OCI-LY1 (cell line): Measurements from ENCODE around the gene MTHFS.

Experiments used
- H2AFZ ChIP-seq: fragments of 200-600 bp; sonication (generic), shearing (Covaris generic); 2 replicates; pipeline ENCODE4 v1.6.0; 2014; ENCODE audit warnings: antibody characterized with exemption, mild to moderate bottlenecking, low read length
- H3F3A ChIP-seq: fragments of 200-600 bp; sonication (generic), shearing (Covaris generic); 2 replicates; pipeline ENCODE4 v1.6.0; 2014; ENCODE audit warnings: mild to moderate bottlenecking, antibody characterized with exemption, low read length, moderate library complexity; ENCODE audit not compliant: insufficient read depth
- H3K27ac ChIP-seq: fragments of 200-600 bp; sonication (generic); 2 replicates; pipeline ENCODE4 v1.5.1; 2014; ENCODE audit warnings: low read length, mixed run types, mild to moderate bottlenecking, low read depth; ENCODE audit not compliant: poor library complexity, severe bottlenecking
- H3K27me3 ChIP-seq: fragments of 200-600 bp; sonication (generic); 2 replicates; pipeline ENCODE4 v1.6.0; 2014; ENCODE audit warnings: antibody characterized with exemption, mild to moderate bottlenecking, low read length, moderate library complexity; ENCODE audit not compliant: insufficient read depth
- H3K36me3 ChIP-seq: fragments of 200-600 bp; sonication (generic); 2 replicates; pipeline ENCODE4 v1.6.1; 2014; ENCODE audit warnings: mild to moderate bottlenecking, antibody characterized with exemption, low read length, moderate library complexity, mixed read lengths; ENCODE audit not compliant: insufficient read depth
- H3K4me1 ChIP-seq: fragments of 200-600 bp; sonication (generic); 2 replicates; pipeline ENCODE4 v1.5.1; 2014; ENCODE audit warnings: mild to moderate bottlenecking, low read length, moderate library complexity; ENCODE audit not compliant: insufficient read depth, severe bottlenecking
- H3K4me2 ChIP-seq: fragments of 200-600 bp; sonication (generic), shearing (Covaris generic); 2 replicates; pipeline ENCODE4 v1.6.1; 2014; ENCODE audit warnings: low read length
- H3K4me3 ChIP-seq: fragments of 200-600 bp; sonication (generic); 2 replicates; pipeline ENCODE4 v1.5.1; 2014; ENCODE audit warnings: low read length, low read depth, mild to moderate bottlenecking, mixed read lengths; ENCODE audit not compliant: poor library complexity, severe bottlenecking
- H3K79me2 ChIP-seq: fragments of 200-600 bp; shearing (Covaris generic); 2 replicates; pipeline ENCODE4 v1.6.1; 2016; ENCODE audit warnings: mixed run types, low read length, mixed read lengths; ENCODE audit not compliant: insufficient read depth
- H3K9ac ChIP-seq: fragments of 200-600 bp; sonication (generic), shearing (Covaris generic); 2 replicates; pipeline ENCODE4 v1.6.1; 2014; ENCODE audit warnings: mild to moderate bottlenecking, low read length, mixed read lengths
- H3K9me2 ChIP-seq: fragments of 200-600 bp; sonication (generic), shearing (Covaris generic); 2 replicates; pipeline ENCODE4 v1.6.1; 2014; ENCODE audit warnings: low read depth, mild to moderate bottlenecking, low read length, mixed read lengths
- H3K9me3 ChIP-seq: fragments of 200-600 bp; shearing (Covaris generic); 2 replicates; pipeline ENCODE4 v1.6.1; 2014; ENCODE audit warnings: low read length, mixed read lengths
- H4K20me1 ChIP-seq: fragments of 200-600 bp; sonication (generic), shearing (Covaris generic); 2 replicates; pipeline ENCODE4 v1.6.0; 2016; ENCODE audit warnings: mild to moderate bottlenecking, low read length; ENCODE audit not compliant: insufficient read depth
- CTCF ChIP-seq: fragments of 200-600 bp; sonication (generic), shearing (Covaris generic); IDR thresholded peaks from 2 replicates; pipeline ENCODE4 v1.5.1; 2017; ENCODE audit warnings: mild to moderate bottlenecking, antibody characterized with exemption, low read length, moderate library complexity, mixed read lengths
- EZH2 ChIP-seq: fragments of 200-600 bp; sonication (generic), shearing (Covaris generic); IDR thresholded peaks from 2 replicates; pipeline ENCODE4 v1.8.0; 2017; ENCODE audit warnings: borderline replicate concordance, mixed run types, mild to moderate bottlenecking, antibody characterized with exemption, low read length, moderate library complexity, mixed read lengths

The MTHFS gene

GRCh38 chr15:79846539-79846938, 50.3 kb downstream of the MTHFS start:
- Histone ChIP-seq H3K9ac (no peak overlapping the region), H3K27ac (no peak overlapping the region), H2AFZ (no peak overlapping the region)

GRCh38 chr15:79844221-79844620, 52.6 kb downstream of the MTHFS start:
- Histone ChIP-seq H3K9me2 (no peaks in the 10 kb centered on the region), H3K79me2 (no peaks in the 10 kb centered on the region), H3K9me3 (no peaks in the 10 kb centered on the region), H3K4me3 (no peak overlapping the region), H2AFZ (no peak overlapping the region), H3K27me3 (no peaks in the 10 kb centered on the region), H3K27ac (no peak overlapping the region), H3K4me1 (no peaks in the 10 kb centered on the region), H3K4me2 (no peak overlapping the region), H3K36me3 (peaks cover 9% of the 10 kb centered on the region; the same call in 1 of the 2 replicates), H3F3A (no peaks in the 10 kb centered on the region), H3K9ac (no peak overlapping the region), H4K20me1 (no peaks in the 10 kb centered on the region)
- TF ChIP-seq CTCF: no peak
- no peak for TF ChIP-seq EZH2

More at GRCh38 chr15:79846539-79846938, 50.3 kb downstream of the MTHFS start:
- Histone ChIP-seq H3K9me3 (no peaks in the 10 kb centered on the region), H3F3A (no peaks in the 10 kb centered on the region), H3K79me2 (no peaks in the 10 kb centered on the region), H3K9me2 (no peaks in the 10 kb centered on the region), H3K4me1 (no peaks in the 10 kb centered on the region), H3K36me3 (peaks cover 8% of the 10 kb centered on the region; the same call in 1 of the 2 replicates), H3K4me3 (no peak overlapping the region), H3K4me2 (no peak overlapping the region), H4K20me1 (no peaks in the 10 kb centered on the region), H3K27me3 (no peaks in the 10 kb centered on the region)
- no peak for TF ChIP-seq CTCF
- no peak for TF ChIP-seq EZH2

GRCh38 chr15:79837846-79838245, 59.0 kb downstream of the MTHFS start:
- no peaks in the 10 kb centered on the region for H3K27me3 ChIP-seq
- H2AFZ ChIP-seq: no peak overlapping the region
- 0 out of 2 replicates have a peak, but pooled peaks cover 9% of the 10 kb centered on the region for H3K36me3 ChIP-seq
- H3F3A ChIP-seq: no peaks in the 10 kb centered on the region
- H3K27ac ChIP-seq: no peak overlapping the region
- no peaks in the 10 kb centered on the region for H3K9me2 ChIP-seq
- H3K4me1 ChIP-seq: no peaks in the 10 kb centered on the region
- TF ChIP-seq CTCF (no peak), EZH2 (no peak)
- no peak overlapping the region for H3K9ac ChIP-seq
- no peak overlapping the region for H3K4me2 ChIP-seq
- H4K20me1 ChIP-seq: no peaks in the 10 kb centered on the region
- no peaks in the 10 kb centered on the region for H3K79me2 ChIP-seq
- no peak overlapping the region for H3K4me3 ChIP-seq
- H3K9me3 ChIP-seq: no peaks in the 10 kb centered on the region
